Left colon (tissue), 2 donors: Measurements from ENCODE around the gene CCAR1. TPM values are rescaled to one million over a fixed set of nuclear protein-coding genes. Genes with fewer than 3 reads are reported as not detected.
A peak's percentile ranks its signal among the peaks of the same experiment; 100 is the strongest.
"Not testable (repeated sequence)": the region's sequence is repeated elsewhere in the genome, so short reads cannot be mapped to it uniquely, and the experiment has no call there.

Experiments used
- ATAC-seq: fragments of 200-7000 bp; cut with Tn5 transposase; one replicate; pipeline ENCODE4 v1.9.1; 2020; ENCODE audit warnings: mild to moderate bottlenecking, moderate library complexity
- DNase-seq, 2 donors: peaks; one replicate each; pipeline ENCODE4 v3.0.0-alpha.2; 2020
- intact Hi-C, 2 donors: fragments of 100-400 bp; cut with DNase I in 1 of 2; cut with micrococcal nuclease in 1 of 2; formaldehyde crosslinking; loops; one replicate each; pipeline versions ENCODE4 v1.11.2 to v1.14.0; 2022; cut with DNase I, micrococcal nuclease
- long read RNA-seq: library from polyadenylated mRNA; unstranded; transcript quantifications from one replicate; pipeline ENCODE4 v2.0.0, GENCODE V29; 2021
- total RNA-seq, 2 donors: library from RNA; stranded (reverse); fragmentation: NEBNext Ultra II Directional; extraction: Animal tissue kit (Norgen Biotek cat#: 25700); gene quantifications; one replicate each; pipeline ENCODE4 v1.2.1, GENCODE V29; 2021
- donor health status: DM: no; HTN: no; CAD: no.
- donor health status: DM: yes; HTN: yes; CAD: no.

CCAR1 gene, protein sequence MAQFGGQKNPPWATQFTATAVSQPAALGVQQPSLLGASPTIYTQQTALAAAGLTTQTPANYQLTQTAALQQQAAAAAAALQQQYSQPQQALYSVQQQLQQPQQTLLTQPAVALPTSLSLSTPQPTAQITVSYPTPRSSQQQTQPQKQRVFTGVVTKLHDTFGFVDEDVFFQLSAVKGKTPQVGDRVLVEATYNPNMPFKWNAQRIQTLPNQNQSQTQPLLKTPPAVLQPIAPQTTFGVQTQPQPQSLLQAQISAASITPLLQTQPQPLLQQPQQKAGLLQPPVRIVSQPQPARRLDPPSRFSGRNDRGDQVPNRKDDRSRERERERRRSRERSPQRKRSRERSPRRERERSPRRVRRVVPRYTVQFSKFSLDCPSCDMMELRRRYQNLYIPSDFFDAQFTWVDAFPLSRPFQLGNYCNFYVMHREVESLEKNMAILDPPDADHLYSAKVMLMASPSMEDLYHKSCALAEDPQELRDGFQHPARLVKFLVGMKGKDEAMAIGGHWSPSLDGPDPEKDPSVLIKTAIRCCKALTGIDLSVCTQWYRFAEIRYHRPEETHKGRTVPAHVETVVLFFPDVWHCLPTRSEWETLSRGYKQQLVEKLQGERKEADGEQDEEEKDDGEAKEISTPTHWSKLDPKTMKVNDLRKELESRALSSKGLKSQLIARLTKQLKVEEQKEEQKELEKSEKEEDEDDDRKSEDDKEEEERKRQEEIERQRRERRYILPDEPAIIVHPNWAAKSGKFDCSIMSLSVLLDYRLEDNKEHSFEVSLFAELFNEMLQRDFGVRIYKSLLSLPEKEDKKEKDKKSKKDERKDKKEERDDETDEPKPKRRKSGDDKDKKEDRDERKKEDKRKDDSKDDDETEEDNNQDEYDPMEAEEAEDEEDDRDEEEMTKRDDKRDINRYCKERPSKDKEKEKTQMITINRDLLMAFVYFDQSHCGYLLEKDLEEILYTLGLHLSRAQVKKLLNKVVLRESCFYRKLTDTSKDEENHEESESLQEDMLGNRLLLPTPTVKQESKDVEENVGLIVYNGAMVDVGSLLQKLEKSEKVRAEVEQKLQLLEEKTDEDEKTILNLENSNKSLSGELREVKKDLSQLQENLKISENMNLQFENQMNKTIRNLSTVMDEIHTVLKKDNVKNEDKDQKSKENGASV
- total RNA-seq = 10 to 100 TPM; 39.0 to 62.8 TPM
- long read RNA-seq, partial matches to known transcripts = 37 of 56 reads
- long read RNA-seq, other reads (novel, unspliced or antisense) = 17 of 56 reads

DNA sequence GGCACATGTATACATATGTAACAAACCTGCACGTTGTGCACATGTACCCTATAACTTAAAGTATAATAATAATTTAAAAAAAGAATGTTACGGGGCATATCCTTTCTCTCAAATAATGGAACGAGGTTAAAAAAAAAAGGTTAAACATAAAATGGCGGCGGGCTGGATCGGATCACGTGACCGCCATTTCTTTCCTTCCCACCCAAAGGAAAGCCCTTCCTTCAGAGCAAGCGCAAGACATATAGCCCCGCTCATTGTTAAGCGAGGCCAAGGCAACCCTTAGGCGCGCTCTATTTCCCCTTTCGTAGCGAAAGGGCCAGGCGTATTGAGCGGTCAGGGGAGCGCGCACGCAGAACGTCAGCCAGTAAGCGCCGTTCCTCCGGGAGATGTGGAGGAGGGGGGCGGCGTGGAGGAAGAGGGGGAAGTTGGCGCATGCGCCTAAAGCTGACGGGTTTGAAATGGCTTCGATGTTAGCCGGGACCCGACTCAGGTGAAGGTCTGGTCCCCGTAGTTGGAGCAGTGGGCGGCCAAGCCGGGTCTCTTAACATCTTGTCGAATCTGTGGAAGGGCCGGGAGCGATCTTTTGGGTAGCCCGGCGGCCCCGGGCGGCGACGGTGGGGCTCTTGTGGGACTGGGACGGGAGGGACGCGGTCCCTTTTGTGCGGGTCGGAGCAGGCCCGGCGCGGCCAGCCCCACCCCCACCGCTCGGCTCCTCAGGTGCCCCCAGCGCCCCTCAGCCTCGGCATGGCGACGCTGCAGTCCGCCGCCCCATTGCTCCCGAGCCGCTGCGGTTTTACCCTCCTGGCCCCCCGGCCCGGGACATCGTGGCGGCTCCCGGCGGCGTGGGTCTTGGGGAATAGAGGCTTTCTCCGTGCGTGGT lies at the start of gene CCAR1:
TSS of gene CCAR1 (plus strand) at position 447 of the 880 bp plus-strand sequence. CDS start 1,266 bp downstream, outside the sequence.
- peak; percentile 99 for ATAC-seq
- DNase-seq = peak; percentile 97 to 99
- intact Hi-C loops = no loop called here

- intact Hi-C loops = no loop called here
- no peak for ATAC-seq
Measured at GRCh38 chr10:68684413-68684812, 36.6 kb upstream of the CCAR1 start.

DNA sequence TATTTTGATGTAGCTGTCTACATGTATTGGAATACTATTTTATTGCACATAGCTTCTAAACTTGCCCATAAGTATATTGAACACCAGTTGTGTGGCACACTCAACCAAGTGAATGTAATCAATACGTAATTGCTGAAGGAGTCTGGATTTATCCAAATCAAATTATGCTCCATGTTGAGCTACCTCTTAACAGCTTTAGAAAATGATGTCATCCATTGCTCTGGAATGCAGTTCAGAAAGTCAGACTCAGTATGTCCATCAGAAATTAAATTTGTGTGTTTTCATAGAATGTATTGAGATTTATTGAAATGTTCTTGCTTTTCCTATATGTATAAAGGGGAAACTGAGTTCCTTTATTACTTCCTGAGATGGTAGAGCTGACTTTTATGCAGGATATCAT lies 25.0 kb upstream of the CCAR1 start:
- intact Hi-C loops = no loop called here
- ATAC-seq (no peak), DNase-seq (no peak)

More at GRCh38 chr10:68684413-68684812, 36.6 kb upstream of the CCAR1 start:
- no peak for DNase-seq

- intact Hi-C loops = no loop called here
- ATAC-seq (no peak), DNase-seq (no peak)
Measured at GRCh38 chr10:68697106-68697505, 23.9 kb upstream of the CCAR1 start.

DNA sequence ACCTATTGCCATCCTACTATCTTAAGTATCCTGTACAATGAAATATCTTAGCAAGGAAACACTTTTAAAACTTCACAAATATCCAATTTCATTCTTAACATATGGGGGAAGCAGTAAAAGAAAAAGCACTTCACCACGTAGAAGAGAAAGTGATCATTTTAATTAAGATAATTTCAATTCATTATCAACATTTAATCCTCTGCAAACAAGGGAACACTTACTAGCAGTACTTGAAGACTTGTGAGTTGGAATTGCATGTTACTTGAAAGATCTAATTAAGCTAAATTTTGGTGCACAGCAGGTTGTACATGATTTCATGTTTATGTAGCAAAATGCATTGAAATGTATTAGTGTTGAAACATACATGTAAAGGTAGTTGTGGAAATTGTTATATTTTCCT lies 20.8 kb upstream of the CCAR1 start:
- intact Hi-C loops = no loop called here
- ATAC-seq (no peak), DNase-seq (no peak)

DNA sequence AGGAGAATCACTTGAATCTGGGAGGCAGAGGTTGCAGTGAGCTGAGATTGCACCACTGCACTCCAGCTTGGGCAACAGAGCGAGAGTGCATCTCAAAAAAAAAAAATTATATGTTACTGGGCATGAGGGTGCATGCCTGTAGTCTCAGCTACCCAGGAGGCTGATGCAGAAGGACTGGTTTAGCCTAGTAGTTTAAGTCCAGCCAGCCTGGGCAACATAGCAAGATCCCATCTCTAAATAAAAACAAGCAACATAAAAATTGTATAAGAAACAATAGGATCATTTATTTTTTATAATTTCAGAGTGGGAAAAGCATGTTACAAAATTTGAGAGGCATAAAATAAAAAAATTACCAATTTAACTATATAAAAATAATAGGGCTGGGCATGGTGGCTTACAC lies 15.5 kb upstream of the CCAR1 start:
- ATAC-seq = no peak
- intact Hi-C loops = no loop called here
- DNase-seq = no peak

DNA sequence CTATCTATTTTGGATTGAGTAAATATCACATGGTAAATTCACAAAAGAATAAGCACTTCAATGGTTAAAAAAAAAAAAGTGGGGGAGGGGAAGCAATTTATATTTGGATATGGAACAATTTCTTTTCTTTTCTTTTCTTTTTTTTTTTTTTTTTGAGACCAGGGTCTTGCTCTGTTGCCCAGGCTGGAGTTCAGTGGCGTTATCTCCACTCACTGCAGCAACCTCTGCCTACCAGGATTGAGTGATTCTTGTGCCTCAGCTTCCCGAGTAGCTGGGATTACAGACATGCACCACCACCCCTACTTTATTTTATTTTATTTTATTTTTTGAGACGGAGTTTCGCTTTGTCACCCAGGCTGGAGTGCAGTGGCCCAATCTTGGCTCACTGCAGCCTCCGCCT lies 12.1 kb upstream of the CCAR1 start:
- DNase-seq, ATAC-seq, intact Hi-C loops: not testable (repeated sequence)

DNA sequence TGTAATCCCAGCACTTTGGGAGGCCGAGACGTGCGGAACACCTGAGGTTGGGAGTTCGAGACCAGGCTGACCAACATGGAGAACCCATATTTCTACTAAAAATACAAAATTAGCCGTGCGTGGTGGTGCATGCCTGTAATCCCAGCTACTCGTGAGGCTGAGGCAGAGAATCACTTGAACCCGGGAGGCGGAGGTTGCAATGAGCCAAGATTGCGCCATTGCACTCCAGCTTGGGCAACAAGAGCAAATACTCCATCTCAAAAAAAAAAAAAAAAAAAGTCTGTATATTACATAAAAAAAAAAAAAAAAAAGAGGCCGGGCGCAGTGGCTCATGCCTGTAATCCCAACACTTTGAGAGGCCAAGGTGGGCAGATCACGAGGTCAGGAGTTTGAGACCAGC lies 8.0 kb upstream of the CCAR1 start:
- intact Hi-C loops, ATAC-seq, DNase-seq: not testable (repeated sequence)

DNA sequence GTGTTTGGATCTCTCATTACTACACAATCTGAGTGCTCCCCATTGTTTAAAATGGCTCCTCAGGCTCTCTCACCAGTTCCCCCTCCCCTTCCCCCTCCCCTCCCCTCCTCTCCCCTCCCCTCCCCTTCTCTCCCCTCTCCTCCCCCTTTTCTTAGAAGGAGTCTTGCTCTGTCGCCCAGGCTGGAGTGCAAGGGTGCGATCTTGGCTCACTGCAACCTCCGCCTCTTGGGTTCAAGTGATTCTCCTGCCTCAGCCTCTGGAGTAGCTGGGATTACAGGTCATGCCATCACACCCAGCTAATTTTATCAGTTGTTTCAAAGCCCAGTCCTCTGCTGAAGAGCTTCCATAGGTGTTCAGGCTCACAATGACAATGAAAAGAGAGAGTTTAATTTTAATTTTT lies 3.6 kb upstream of the CCAR1 start:
- ATAC-seq (no peak), DNase-seq (no peak)
- intact Hi-C loops = no loop called here

DNA sequence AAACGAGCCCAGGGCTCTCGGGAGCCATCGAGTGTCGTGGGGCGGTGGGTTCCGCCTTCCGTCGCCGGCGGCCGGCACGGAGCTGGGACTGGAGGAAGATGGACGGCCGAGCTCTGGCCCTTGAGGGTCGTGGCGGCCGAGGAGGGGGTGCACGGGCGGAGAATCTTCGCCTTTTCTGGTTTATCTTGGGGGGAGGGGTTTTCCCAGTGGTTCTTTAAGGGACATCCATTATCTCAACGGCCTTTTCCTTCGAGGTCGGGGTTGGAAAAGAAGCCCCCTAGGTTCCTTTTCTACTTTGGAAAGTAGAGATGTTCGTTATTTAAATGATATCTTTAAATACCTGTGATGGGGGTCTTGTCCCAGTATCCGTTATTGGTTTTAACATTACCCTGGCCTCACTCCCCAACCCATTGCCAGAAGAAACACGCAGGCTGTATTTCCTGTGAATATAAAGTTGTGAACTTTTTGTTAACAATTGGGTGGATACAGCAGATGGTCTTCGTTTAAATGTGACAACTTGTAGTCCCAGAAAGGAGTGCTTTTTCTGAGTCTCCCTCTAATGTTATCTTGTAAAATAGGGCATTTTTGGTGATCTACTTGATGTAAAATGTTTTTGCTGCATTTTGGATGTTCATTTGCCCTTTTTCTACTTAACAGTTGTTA lies 765 bp downstream of the CCAR1 start:
- no peak for DNase-seq

GRCh38 chr10:68725016-68725415 lies 4.0 kb downstream of the CCAR1 start:
- intact Hi-C loops = no loop called here
- DNase-seq = no peak
- ATAC-seq = no peak

More for the DNA sequence above, 765 bp downstream of the CCAR1 start:
- intact Hi-C loops = no loop called here
- ATAC-seq = no peak

- intact Hi-C loops = no loop called here
- DNase-seq = no peak
Measured at GRCh38 chr10:68727146-68727545, 6.1 kb downstream of the CCAR1 start.

GRCh38 chr10:68732651-68733050 lies 11.6 kb downstream of the CCAR1 start:
- intact Hi-C loops = no loop called here
- ATAC-seq (no peak), DNase-seq (no peak)

More at GRCh38 chr10:68727146-68727545, 6.1 kb downstream of the CCAR1 start:
- no peak for ATAC-seq

DNA sequence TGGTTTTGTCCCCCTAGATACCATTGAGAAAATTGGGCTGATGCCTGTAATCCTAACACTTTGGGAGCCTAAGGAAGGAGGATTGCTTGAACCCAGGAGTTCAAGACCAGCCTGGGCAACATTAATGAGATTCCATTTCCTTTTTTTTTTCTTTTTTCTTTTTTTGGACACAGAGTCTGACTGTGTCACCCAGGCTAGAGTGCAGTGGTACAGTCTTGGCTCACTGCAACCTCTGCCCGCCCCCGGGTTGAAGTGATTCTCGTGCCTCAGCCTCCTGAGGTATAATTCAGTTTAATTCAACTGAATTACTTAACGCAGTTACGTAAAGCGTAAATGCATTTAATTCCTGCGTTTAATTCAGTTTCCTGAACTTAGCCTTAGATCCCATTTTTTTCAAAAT lies 13.3 kb downstream of the CCAR1 start:
- intact Hi-C loops = no loop called here
- no peak for DNase-seq

GRCh38 chr10:68735119-68735518 lies 14.1 kb downstream of the CCAR1 start:
- no peak for ATAC-seq
- no peak for DNase-seq
- intact Hi-C loops = no loop called here

More for the DNA sequence above, 13.3 kb downstream of the CCAR1 start:
- no peak for ATAC-seq

GRCh38 chr10:68735739-68736138 lies 14.7 kb downstream of the CCAR1 start:
- DNase-seq, intact Hi-C loops, ATAC-seq: not testable (repeated sequence)

DNA sequence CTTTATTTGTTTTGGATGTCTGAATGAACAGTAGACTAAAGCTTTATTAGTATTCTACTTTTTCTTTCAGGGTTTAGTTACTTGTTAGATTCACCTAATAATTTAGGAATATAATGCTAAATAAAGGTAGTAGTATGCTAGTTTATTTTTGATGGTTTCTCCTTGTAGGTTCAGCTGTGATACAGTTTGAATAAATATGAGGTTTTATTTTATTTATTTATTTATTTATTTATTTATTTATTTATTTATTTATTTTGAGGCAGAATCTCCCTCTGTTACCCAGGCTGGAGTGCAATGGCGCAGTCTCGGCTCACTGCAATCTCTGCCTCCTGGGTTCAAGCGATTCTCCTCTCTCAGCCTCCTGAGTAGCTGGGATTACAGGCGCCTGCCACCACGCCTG lies 19.6 kb downstream of the CCAR1 start:
- intact Hi-C loops, ATAC-seq, DNase-seq: not testable (repeated sequence)

DNA sequence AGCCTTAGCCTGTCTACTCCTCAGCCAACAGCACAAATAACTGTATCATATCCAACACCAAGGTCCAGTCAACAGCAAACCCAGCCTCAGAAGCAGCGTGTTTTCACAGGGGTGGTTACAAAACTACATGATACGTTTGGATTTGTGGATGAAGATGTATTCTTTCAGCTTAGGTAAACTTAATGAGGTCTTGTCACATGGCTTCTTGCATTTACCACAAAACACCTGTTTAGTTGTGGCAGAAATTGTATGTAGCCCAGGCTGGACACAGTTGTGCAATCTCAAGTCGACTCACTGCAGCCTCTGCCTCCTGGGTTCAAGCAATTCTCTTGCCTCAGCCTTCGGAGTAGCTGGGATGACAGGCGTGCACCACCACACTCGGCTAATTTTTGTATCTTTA lies 21.4 kb downstream of the CCAR1 start:
- intact Hi-C loops = no loop called here
- no peak for DNase-seq
- no peak for ATAC-seq
